ENCODE results near the gene KIAA0232. TPM values are rescaled to one million over a fixed set of nuclear protein-coding genes. Genes with fewer than 3 reads are reported as not detected.
A peak's percentile ranks its signal among the peaks of the same experiment; 100 is the strongest.

Gene KIAA0232
- total and polyA plus RNA-seq, 9 of the 15 experiments (the other 6 are each of a cell fraction or from before 2014, with no cell fraction given) = 3.5 to 17.4 (median 13.0) TPM

DNA sequence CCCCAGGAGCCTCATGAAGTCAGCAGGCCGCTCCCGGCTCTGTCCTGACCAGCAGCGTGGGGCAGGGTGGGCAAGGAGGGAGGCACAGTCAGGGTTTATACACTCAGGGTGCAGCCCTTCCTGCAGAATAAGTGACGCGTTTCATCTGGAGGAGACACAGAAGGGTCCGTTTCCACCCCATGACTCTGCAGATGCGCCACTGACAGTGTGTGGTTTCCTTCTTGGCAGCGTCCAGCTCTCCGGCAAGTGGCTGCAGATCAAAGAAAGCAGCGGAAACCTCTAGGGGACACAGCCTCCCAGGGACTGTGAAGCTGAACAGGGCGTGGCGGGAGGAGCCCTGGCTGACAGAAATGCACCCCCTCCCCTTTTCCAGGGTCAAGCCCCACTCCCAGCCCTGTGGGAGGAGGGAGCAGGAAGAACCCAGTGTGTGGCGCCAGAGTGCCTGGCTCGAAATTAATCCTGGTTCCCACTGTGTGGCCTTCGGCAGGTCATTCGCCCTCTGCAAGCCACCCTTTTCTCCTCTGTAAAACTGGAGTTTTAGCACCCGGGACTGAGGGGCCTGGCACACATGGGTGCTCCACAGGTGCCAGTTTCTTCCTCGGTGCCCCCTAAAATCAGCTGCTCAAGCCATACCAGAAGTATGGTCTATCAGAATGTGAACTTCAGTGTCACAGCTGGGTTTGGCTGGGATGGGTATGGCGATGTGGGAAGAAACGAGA lies 109.8 kb downstream of the KIAA0232 start (continued):
- TF ChIP-seq, protein P1, sequence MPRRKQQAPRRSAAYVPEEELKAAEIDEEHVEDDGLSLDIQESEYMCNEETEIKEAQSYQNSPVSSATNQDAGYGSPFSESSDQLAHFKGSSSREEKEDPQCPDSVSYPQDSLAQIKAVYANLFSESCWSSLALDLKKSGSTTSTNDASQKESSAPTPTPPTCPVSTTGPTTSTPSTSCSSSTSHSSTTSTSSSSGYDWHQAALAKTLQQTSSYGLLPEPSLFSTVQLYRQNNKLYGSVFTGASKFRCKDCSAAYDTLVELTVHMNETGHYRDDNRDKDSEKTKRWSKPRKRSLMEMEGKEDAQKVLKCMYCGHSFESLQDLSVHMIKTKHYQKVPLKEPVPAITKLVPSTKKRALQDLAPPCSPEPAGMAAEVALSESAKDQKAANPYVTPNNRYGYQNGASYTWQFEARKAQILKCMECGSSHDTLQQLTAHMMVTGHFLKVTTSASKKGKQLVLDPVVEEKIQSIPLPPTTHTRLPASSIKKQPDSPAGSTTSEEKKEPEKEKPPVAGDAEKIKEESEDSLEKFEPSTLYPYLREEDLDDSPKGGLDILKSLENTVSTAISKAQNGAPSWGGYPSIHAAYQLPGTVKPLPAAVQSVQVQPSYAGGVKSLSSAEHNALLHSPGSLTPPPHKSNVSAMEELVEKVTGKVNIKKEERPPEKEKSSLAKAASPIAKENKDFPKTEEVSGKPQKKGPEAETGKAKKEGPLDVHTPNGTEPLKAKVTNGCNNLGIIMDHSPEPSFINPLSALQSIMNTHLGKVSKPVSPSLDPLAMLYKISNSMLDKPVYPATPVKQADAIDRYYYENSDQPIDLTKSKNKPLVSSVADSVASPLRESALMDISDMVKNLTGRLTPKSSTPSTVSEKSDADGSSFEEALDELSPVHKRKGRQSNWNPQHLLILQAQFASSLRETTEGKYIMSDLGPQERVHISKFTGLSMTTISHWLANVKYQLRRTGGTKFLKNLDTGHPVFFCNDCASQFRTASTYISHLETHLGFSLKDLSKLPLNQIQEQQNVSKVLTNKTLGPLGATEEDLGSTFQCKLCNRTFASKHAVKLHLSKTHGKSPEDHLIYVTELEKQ (CRISPR knock-in tag; IDR thresholded peaks at IDR 0.05) = no peak
- no peak for TF ChIP-seq SAP30 (IDR thresholded peaks at IDR 0.05; ENCODE audit: borderline replicate concordance, insufficient read depth, low read depth, low read length, poor library complexity, severe bottlenecking)
- TF ChIP-seq, protein P2, sequence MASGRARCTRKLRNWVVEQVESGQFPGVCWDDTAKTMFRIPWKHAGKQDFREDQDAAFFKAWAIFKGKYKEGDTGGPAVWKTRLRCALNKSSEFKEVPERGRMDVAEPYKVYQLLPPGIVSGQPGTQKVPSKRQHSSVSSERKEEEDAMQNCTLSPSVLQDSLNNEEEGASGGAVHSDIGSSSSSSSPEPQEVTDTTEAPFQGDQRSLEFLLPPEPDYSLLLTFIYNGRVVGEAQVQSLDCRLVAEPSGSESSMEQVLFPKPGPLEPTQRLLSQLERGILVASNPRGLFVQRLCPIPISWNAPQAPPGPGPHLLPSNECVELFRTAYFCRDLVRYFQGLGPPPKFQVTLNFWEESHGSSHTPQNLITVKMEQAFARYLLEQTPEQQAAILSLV (tag; IDR thresholded peaks at IDR 0.05) = no peak
- TF ChIP-seq ZNF324 (CRISPR knock-in tag; IDR thresholded peaks at IDR 0.05) = no peak
- TF ChIP-seq, protein P3, sequence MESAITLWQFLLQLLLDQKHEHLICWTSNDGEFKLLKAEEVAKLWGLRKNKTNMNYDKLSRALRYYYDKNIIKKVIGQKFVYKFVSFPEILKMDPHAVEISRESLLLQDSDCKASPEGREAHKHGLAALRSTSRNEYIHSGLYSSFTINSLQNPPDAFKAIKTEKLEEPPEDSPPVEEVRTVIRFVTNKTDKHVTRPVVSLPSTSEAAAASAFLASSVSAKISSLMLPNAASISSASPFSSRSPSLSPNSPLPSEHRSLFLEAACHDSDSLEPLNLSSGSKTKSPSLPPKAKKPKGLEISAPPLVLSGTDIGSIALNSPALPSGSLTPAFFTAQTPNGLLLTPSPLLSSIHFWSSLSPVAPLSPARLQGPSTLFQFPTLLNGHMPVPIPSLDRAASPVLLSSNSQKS (CRISPR knock-in tag; IDR thresholded peaks at IDR 0.05) = no peak
- TF ChIP-seq, protein P4, sequence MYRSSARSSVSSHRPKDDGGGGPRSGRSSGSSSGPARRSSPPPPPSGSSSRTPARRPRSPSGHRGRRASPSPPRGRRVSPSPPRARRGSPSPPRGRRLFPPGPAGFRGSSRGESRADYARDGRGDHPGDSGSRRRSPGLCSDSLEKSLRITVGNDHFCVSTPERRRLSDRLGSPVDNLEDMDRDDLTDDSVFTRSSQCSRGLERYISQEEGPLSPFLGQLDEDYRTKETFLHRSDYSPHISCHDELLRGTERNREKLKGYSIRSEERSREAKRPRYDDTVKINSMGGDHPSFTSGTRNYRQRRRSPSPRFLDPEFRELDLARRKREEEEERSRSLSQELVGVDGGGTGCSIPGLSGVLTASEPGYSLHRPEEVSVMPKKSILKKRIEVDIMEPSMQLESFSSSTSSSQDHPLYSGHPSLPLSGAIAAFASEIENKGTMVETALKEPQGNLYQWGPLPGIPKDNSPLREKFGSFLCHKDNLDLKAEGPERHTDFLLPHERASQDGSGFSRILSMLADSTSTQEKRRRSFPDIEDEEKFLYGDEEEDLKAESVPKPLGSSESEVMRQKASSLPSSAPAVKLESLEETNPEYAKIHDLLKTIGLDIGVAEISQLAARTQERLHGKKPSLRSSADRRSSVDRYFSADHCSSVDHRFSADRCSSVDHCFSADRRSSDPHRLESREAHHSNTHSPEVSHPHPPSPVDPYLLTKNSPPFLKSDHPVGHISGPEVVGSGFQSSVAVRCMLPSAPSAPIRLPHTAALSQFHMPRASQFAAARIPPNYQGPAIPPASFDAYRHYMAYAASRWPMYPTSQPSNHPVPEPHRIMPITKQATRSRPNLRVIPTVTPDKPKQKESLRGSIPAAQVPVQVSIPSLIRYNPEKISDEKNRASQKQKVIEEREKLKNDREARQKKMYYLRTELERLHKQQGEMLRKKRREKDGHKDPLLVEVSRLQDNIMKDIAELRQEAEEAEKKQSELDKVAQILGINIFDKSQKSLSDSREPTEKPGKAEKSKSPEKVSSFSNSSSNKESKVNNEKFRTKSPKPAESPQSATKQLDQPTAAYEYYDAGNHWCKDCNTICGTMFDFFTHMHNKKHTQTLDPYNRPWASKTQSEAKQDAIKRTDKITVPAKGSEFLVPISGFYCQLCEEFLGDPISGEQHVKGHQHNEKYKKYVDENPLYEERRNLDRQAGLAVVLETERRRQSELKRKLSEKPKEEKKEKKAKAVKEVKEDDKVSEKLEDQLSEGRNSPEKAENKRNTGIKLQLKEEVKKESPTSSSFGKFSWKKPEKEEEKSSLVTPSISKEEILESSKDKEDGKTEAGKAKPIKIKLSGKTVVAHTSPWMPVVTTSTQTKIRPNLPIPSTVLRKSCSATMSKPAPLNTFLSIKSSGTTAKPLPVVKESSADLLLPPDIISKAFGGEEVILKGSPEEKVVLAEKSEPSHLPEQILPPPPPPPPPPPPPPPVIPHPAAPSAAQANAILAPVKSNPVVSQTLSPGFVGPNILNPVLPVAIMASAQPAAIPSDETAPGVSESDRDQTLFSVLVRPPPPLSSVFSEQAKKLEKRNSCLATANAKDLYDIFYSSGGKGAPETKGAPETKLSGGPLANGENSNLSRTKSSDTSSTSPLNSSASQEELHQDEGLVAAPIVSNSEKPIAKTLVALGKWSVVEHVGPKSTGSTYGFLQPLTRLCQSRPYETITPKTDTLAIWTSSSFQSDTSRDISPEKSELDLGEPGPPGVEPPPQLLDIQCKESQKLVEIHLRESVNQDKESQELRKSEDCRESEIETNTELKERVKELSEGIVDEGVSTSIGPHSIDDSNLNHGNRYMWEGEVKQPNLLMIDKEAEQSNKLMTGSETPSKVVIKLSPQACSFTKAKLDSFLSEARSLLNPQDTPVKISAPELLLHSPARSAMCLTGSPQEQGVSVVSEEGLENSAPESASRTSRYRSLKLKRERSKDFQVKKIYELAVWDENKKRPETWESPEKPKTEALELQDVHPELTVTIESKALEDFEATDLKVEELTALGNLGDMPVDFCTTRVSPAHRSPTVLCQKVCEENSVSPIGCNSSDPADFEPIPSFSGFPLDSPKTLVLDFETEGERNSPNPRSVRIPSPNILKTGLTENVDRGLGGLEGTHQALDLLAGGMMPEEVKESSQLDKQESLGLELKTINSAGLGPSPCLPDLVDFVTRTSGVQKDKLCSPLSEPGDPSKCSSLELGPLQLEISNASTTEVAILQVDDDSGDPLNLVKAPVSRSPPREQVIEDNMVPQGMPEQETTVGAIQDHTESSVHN (IDR thresholded peaks at IDR 0.05; ENCODE audit: borderline replicate concordance in 1 of 2, low read depth in 1 of 2) = no peak
- TF ChIP-seq MIER1 (IDR thresholded peaks at IDR 0.05; ENCODE audit: low read depth) = no peak
- TF ChIP-seq SRF (CRISPR knock-in tag; IDR thresholded peaks at IDR 0.05) = peak in 1 of 2 experiments; percentile 33; a peak in 1 of 4 replicates

Measured in K562 (cell line).